ENCODE data around the gene CBLN1.
"Not testable (repeated sequence)": the region's sequence is repeated elsewhere in the genome, so short reads cannot be mapped to it uniquely, and the experiment has no call there.

Gene CBLN1

DNA sequence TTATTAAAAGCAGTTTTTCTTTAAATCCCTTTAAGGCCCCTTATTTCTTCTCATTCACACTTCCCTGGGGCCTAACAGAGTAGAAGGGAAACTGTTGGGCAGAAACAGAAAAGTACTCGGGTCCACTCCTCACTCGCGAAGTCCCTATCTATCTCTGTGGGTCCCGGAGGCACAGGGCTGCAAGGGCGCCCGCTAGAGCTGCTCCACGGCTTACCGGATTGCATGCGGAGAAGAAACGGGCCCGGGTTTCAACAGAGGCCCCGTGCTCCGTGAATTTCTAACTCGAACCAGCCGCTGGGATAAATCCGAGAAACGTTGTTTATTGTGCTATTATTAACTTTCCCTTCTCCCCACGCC lies 4.3 kb downstream of the CBLN1 start:
- no peak for DNase-seq

DNA sequence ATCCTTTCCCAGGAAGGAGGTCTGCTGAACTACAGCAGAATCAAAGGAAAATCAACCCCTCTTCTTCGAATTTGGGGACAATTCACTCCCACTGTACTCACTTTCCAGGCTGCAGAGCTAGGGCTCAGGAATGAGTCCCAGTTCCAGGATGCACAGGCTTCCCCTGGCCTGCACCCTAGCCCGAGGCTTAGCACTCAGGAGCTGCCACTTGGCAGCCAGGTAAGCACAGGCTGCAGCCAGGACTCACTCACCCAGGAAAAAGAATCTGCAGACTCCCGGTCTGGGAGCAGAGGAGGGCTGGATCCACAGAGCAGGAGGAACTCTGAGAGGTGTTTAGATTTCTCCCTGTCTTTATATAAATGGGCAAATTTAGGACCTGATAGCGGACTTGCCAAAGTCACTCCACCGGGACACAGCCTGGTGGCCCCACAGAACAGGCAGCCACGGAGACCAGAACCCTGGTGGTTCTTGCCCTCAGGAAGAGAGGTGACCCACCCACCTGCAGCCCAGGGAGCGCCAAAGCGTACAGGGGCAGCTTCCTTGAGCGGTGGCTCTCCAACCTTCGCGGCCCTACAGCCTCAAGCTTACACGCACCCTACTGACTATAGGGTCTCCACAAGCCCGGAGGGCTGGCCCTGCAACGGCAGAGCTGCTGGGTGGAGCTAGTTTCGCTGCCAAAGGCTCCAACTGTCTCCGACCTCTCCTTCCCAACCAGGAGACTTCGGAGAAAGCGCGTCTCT lies 4.8 kb downstream of the CBLN1 start:
- no peak for DNase-seq

DNA sequence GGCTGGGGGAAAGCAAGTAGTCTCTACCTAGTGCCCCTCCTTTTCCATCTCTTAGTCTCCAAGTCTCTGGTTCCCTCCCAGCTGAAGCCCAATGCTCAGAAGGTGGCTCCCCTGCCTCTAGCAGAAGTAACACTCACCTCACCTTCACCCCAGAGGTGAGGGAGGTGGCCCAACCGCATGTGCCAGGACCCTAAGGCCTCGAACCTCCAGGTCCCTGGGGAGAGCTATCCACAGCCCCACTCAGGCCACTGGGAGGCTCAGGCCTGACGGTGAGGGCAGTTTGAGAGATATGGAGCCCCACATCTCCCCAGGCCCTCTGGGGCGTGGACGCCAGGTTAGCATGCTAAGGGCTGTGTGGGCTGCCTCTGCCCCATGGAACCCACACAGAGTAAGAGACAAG lies 5.8 kb downstream of the CBLN1 start:
- no peak for DNase-seq

DNA sequence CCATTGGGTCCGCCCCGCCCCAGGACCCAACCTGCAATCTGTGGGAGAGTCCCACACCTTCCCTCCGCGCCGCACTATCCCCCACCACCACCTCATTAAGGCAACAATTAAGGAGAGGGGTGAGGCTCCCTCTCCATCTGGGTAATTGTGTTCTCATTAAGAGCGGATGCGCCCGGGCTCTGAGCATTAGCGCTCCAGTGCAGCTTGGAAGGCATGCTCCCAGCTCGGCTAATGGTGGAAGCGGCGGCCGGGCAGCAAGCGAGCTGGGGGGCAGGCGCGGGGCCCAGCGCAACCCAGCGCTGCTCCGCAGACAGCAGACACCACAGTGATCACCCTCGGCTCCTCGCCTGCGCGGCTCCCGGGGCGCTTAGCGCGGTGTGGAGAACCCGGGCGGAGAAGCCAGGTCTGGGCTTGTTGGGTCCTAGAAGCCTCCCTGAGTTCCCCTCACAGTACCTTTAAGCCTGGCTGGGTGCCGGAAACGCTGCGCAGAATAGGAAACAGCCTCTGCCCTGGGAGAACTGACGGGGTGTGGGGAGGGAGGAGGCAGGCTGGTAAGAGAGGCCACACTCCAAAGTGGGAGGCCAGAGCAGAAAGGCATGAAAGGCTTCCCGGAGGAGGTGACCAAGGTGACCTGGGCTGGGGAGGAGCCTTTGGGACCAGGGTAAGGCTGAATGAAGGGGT lies 6.4 kb downstream of the CBLN1 start:
- DNase-seq: no peak

DNA sequence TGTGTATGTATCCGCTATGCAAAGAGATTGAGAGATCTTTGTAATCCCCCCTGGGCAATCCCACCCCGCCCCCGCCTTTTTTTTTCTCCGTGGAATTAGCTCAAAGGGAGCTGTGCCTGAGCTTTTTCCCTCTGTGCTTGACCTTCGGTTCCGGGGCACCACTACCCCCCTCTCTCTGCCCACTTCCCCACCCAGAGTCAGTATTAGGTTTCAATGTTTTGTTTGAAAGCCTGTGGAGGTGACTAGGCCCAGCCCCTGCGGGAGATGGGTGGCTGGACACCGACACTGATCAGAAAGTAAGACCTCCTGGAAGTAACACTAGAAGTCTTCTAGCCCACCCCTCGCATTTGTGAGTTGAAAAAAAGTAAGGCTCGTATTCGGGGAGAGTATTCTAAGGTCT lies 7.0 kb downstream of the CBLN1 start:
- DNase-seq: no peak

DNA sequence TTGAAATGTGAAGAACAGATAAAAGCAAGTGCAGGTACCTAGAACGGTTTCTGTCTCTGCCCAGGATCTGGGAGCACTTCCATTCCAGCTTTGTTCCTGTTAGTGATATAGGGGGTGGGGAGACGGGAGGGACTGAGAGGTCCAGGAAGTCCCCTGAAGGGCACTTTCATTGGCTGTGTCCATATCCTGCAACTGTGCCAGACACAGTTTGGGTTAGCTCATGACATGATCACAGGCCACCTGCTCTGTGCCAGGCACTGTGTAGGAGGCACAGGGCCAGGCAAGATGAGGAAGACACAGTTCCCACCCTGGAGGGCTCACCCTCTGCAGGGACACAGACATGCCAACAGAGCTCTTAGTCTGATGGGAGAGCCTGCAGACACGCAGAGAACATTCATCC lies 7.9 kb downstream of the CBLN1 start:
- no peak for DNase-seq

DNA sequence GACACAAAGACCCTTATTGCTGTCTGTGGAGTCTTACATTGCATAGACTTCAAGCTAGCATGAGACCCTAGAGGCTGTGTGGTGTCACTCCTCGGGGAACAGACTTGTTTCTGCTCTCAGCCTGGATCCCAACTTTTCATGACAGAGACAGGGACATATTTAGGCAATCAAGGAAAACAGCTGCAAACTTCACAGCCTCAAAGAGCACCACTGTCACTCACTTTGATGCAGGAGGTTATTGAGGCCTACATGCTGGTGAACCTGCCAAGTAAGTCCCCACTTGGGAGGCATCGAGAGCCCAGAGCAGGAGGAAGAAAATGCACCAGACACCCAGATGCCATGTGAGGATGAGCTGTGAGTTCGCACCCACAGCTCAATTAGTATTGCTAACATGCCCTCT lies 10.3 kb downstream of the CBLN1 start:
- no peak for DNase-seq

DNA sequence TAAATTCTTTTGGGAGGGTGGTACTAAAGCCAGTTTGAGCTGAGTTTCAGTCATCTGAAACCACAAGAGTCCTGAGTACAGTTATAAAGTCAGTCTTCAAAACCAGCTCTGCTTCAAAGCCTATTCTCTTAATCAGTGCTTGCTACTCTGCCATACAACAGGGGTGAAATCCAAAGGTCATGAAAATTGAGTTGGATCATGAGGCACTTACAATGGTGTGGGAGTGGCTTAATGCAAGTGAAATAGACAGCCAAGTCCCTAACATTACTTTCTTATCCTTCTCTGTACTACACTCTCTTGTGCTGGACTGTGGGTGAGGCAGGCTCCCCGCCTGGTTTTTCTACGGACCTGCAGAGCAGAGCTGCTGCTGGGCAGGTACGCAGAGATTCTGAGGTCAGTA lies 12.4 kb downstream of the CBLN1 start:
- no peak for DNase-seq

DNA sequence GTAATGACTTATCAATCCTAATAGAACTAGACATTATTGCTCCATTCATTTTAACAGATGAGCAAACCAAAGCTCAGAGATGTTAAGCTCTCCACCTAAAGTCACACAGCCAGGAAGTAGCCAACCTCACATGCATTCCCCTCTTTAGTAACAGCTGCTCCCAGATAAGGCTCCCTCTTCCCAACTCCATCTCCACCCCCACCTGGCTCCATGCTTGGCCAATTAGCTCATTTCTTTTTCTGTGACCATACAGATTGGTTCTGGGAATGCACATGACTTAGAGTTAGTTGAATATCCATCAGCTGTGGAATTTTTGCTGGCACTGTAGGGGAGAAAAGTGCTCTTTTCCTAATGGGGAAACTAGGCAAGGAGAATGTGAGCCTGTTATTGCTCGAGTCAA lies 13.0 kb downstream of the CBLN1 start:
- no peak for DNase-seq

DNA sequence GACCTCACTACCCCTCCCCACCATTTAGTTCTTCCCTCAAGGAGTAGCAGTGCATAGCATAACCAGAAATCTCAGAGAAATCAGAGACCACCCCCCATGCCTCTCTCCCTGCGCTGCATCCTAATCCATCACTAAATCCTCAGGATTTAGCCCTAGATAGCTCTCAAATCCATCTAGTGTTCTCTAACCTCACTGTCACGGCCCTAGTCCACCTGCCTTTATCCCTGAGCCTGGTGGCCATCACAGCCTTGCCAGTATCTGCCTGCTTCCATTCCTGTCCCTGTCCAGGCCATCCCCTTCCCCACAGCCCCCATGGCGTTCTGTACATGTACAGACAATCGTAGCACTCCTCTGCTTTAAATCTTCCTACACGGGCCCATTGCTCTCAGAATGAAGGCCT lies 19.1 kb downstream of the CBLN1 start:
- no peak for DNase-seq

DNA sequence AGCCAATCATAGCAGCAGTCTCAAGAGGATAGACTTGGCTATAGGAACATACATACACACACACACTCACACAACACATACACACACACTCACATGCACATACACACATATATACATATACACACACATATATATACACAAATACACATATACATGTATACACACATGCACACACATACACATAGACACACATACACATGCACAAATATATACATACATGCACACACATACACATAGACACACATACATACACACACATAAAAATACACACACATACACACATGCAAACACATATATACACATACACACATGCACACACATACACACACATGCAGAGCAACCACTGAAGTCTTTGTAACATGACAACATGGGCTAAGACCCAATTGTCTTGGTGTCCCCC lies 19.7 kb downstream of the CBLN1 start:
- DNase-seq: no peak

DNA sequence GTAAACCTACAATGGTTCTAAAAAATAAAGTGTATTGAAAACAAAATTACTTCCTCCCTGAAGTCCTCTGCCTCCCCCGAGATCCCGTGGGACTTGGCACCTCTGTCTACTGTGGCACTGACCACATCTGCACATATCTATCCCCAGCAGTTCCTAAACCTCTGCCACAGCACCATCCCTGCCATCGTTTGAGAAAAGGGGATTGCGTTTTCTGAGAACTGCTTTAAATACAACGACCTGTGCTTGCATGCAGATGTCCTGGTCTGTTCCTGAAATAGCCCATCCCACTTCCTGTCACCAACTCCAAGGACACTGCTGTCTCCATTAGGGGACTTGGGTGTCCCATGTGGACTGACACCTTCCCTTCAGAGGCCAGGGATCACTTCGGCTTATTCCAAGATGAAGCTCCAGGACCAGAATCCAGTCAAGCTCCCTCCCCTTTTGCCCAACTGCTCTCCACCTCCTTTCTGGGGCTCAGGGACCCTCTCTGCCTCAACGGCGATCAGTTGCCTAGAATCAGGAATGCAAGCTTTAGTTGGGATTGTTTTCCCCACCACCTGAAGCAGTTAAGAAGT lies 20.6 kb downstream of the CBLN1 start:
- DNase-seq: no peak

DNA sequence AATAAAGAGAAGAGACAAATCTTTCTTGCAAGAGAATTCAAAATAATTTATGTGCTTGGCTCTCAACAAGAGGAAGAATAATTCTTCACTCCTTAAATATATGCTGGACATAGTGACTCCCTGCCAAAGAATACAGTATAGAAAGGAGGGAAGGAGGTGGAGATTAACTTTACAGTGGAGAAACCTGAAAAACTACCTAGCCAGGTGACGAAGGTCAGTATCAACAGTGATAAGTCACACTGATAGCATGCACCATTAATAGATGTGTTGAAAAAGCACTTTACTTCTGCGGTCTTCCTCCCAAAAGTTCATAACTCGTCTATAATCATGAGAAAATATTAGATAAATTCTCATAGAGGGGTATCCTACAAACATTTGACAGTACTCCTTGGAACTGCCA lies 21.4 kb downstream of the CBLN1 start:
- no peak for DNase-seq

DNA sequence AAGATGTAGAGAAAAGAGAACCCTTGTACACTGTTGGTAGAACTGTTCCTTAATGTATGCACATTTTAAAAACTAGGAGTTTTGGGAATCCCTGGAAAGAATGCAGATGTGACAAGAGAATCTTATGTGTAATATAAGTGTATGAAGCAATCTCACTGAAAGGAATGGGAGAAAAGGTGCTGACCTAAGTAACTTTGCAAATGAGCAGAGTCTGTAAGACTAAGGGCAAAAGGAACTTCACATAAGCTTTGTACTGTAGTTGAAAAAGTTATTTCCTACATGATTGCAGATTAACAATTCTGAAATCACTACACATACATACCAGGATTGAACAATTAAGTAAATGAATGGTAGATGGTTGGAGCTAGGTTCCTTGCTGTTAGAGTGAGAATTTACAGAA lies 22.3 kb downstream of the CBLN1 start:
- no peak for DNase-seq

DNA sequence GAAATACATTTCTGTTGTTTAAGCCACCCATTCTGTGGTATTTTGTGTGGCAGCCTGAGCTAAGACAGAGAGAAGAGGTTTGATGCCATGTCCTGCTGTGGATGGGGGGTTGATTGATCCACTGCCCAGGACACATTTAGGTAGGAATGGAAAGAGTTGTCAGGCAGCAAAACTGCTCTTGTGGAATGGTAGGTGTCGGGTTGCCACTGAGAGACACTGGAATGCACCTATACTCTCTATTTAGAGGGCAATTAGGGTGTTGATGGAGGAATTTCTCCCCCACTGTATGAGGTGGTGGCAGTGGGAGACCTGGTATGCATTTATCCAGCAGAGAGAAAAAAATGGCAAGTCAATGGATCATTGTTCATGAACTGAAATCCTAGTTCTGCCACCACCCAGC lies 30.9 kb downstream of the CBLN1 start:
- no peak for DNase-seq

DNA sequence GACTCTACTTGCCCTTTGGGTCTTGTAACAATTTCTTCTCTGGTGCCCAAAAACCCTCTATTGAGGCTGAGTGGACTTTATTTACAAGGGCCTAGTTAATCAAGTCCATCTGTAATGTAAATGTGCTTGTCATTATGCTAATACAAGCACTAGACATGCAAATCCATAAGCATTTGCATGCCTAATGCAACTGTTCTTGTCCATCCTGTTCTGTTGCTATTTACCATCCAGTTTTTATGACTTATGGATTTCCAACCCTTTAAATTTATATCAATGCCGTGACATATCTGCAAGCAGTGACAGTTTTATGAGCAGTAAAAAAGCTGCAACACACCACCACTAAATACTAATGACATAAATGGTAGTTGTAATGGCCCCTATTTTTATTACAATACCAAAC lies 33.4 kb downstream of the CBLN1 start:
- DNase-seq: no peak

DNA sequence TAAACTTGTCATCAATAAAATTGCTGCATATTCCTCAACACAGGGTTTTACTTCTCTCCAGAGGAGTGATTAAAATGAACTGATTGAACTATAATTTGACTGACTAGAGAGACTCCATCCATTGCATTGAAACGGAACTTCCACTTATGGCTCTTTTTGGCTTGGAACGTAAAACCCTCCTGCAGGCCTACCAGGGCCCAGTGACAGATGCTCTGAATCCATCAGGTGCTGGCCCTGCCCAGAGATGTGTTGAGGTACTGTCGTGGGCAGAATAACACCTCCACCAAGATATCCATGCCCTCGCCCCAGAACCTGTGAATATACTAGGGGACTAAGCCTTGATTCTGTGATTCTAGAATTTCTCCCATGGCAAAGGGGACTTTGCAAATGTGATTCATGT lies 45.4 kb downstream of the CBLN1 start:
- no peak for DNase-seq

DNA sequence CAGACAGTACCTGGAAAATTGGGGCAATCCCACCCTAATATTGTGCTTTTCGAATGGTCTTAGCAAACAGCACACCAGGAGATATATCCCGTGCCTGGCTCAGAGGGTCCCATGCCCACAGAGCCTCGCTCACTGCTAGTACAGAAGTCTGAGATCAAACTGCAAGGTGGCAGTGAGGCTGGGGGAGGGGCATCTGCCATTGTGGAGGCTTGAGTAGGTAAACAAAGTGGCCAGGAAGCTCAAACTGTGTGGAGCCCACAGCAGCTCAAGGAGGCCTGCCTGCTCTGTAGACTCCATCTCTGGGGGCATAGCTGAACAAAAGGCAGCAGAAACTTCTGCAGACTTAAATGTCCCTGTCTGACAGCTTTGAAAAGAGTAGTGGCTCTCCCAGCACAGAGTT lies 53.3 kb downstream of the CBLN1 start:
- not testable (repeated sequence) for DNase-seq
